ENCODE measurements around the gene TEX22.

TEX22 gene

DNA sequence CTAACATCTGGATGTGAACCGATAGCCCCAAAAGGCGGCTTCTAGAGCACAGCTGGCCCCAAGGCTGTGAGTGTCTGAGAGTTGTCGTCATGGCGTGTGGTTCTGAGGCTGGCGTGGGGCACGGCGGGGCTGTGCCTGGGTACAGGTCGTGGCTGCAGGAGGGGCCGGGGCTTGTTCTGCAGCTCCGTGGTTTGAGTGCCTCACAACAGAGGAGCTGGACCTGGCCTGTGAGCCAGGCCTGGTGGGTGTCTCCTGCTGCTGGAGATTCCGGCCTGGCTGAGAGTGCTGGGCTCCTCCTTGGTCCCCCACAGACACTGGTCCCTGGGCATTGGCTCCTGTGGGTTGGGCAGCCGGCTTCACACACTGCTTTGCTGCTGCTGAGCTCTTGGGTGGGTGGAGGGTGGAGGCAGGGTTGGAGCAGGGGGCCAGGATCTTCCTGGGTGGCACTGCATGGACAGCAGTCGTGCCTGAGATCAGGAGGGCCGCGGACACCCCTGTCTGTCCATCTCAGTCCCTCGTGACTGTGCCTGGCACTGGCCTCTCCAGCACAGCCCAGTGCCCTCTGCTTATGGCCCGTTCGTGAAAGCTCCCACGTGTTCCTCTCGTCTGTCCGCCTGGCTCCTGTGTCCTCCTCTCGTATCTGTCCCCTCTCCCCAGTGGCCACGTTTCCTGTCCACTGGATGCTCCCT is 31.8 kb upstream of the TEX22 start:
- no peak for DNase-seq (ENCODE audit: low read depth, low spot score)

DNA sequence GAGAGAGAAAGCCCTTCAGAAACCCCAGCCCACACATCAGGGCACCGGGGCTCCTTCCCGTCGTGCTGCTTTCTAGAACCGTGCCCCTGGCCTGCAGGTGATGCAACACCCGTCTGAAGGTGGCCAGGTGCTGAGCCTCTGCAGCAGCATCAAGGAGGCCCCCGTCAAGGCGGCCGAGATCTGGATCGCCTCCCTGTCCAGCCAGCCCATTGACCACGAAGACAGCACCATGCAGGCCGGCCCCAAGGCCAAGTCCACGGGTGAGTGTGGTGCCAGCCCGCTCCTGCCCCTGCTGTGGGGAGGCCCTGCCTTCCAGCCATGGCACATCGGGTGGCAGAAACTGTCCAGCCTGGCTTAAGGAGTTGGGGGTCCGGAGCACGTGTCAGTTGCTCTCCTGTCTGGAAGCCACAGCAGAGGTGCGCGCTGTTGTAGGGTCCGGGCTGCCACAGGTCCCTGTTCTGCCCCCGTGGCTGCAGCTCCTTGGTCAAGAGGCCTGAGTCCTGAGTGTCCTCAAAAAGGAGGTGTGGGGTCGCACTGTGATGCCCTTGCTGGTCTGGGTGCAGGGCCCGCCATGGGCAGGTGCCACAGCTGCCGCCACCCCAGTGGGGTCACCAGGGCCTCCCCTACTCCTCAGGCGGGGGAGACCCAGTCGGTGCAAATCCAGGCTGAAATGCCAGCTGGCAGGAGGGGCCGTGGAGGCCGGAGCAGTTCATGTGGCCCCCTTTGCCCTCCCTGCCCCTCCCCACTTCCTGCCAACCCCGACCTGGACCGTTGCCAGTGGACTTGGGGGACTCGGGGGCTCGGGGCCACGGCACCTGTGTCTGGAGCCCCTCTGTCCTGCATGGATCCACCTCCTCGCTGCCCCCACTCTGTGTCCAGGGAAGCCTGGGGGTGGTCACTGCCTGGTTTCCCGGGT is 31.0 kb upstream of the TEX22 start:
- no peak for DNase-seq (ENCODE audit: low read depth, low spot score)

DNA sequence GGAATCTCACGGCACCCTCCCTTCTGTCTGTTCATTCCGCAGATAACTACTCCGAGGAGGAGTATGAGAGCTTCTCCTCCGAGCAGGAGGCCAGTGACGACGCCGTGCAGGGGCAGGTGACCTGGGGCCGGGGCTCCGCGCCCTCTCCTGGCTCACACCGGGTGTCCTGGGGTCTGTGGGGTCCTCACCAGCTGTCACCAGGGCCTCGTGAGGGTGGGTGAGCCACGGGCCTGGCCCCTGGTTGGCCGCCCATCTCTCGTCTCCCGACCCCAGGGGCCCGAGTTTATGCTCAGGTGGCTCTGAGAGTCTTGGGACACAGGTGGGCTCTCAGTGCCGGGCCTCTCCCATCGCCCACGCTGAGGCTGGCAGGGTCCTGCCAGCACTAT is 30.3 kb upstream of the TEX22 start:
- no peak for DNase-seq (ENCODE audit: low read depth, low spot score)

DNA sequence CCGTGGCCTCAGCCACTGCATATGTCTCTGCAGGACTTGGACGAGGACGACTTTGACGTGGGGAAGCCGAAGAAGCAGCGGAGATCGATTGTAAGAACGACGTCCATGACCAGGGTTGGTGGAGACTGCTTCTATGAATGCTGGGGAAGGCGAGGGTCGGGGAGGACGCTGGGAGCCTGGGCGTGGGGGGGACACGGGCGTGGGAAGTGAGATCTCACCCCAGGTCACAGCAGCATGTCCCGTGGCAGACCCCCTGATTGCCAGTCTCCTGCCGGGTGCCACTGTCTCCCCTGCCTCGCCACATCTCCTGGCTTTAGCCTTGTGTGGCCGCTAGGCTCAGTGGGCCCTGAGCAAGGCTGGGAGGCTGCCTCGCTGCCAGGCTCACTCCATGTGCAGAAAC is 29.9 kb upstream of the TEX22 start:
- no peak for DNase-seq (ENCODE audit: low read depth, low spot score)

DNA sequence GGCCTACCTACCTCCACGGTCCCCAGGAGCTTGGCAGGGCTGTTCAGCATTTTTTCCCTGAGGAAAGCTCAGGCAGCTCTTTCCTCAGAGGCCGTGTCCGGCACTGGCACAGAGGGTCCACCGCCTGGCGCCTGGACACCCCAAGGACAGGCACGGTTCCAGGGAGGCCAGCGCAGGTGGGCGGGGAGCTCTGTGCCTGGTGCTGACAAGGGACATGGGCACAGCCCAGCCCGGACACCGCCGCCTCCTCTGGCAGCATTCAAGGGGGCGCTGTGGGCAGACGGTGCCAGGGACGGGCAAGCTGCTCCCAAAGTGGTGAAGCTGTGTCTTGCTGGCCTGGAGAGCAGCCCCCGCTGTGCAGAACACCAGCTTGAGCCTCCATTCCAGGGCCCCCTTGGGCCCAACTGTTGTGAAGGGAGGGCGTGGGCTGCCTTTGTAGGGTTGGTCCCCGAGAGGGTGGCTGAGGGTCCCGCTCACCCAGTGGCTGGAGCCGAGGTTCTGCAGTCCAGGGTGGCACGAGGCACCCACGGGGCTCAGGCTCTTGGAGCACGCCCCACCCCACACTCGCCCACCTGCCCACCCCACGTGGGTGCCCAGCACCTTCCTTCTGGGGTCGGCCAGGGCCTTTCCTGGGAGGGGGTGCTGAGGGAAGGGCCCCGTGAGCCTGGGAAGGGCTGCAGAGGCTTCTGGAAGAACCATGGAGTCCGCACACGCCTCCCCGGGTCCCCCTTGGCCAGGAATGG is 29.3 kb upstream of the TEX22 start:
- DNase-seq (ENCODE audit: low read depth, low spot score) = no peak

DNA sequence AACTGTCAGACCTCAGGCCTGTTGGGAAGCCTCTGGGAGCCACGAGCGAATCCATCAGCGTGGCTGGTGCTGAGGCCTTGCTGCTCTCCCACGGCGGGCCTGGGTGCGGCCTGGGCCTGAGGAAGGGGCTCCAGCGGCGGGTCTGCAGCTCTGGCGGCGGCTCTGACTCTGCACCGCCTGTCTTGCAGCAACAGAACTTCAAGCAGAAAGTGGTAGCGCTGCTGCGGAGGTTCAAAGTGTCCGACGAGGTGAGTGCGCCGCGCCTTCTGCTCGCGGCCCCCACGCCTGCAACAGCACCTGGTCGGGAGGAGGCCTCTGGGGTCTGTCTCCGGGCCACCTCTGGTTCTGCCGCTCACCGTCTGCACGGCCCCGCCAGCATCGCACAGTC is 28.7 kb upstream of the TEX22 start:
- DNase-seq (ENCODE audit: low read depth, low spot score) = no peak

DNA sequence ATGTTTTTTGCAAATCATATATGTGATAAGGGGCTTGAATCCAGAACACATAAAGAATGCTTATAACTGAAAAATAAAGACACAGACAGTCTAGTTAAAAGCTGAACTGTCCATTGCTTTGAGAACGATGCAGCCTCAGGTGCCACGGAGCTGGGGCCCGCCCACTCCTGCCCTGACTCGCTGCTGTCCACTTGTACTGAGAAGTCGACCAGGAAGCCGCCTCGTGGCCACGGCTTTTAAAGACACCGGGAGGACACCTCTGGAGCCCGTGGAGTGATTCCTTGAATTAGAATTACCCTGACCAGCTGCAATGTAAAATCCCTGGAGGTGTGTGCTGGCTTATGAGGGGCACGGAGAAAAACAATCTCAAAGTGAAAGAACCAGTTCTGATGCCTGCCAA is 23.9 kb upstream of the TEX22 start:
- DNase-seq (ENCODE audit: low read depth, low spot score) = no peak

DNA sequence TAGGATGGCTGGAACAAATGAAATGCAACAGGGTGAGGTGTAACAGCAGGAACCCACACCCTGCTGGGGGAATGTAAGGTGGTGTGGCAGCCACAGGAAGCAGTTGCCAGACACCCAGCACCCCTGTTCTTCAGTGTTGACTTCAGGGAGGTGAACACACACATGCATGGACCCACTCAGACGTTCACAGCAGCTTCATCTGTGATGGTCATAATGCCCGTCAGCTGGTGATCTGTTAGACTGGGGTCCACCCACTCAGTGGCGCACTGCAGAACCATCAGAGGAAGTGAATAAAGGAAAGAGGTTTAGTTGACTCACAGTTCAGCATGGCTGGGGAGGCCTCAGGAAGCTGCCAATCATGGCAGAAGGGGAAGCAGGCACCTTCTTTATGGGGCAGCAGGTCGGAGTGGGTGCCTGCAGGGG is 22.7 kb upstream of the TEX22 start:
- DNase-seq (ENCODE audit: low read depth, low spot score) = no peak

DNA sequence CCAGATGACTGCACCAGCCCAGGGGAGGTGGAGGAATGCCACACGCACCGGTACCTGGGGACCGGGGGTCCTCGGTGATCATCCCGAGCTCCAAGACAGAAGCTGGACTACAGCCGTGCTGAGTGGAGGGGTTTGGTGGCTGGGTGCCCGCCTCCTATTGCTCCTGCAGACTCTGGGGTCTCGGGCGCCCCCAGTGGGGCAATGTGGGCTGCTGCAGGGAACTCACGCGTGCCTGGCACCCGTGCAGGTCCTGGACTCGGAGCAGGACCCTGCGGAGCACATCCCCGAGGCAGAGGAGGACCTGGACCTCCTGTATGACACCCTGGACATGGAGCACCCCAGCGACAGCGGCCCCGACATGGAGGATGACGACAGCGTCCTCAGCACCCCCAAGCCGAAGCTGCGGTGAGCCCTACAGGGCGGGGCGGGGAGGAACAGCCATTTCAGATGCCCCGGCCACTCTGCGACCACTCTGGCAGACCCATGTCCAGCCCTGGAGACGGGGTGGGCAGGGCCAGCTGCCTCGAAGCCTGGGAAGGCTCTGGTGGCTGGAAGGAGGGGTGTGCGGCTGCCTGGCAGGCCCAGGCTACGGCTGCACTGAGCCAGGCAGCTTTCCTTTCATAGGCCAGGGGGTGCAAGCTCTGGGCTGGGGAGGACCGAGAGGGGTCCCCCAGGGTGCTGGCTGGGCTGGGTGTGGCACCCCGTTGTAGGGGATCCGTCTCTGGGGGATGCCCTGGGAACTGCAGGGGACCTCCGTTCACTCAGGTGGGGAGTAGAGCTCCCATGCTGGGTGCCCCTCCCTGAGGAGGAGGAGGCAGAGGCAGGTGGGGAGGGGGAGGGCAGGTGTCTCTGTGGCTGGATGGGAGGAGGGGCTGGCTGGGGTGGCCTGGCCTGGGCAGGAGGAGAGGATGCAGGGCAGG is 21.6 kb upstream of the TEX22 start:
- DNase-seq (ENCODE audit: low read depth, low spot score) = no peak

DNA sequence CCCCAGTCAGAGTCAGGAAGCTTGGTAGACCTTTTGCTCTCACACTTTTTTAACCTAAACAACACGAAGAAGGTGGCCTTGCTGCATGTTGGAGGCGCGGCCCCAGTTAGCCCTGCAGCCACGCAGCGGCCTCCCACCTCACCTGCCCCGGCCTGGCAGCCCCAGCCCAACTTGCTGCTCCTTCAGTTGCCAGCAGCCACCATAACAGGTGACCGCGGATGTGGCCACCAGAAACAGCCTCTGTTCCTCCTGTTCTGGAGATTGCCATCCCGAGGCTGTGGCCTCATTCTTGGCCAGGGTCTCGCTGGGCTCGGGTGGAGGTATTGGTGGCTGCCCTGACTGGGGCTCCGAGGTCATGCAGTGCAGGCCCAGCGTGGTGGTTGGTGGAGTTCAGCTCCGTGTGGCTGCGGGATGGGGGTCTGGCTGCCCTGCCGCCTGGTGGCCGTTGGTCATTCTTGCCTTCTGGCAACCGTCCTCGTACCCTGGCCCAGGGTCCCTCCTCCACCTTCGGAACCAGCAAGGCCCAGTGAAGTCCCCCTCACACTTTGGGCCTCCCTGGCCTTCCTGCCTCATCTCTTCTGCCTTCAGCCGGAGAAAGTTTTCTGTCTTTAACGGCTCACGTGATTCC is 20.7 kb upstream of the TEX22 start:
- DNase-seq (ENCODE audit: low read depth, low spot score) = no peak

DNA sequence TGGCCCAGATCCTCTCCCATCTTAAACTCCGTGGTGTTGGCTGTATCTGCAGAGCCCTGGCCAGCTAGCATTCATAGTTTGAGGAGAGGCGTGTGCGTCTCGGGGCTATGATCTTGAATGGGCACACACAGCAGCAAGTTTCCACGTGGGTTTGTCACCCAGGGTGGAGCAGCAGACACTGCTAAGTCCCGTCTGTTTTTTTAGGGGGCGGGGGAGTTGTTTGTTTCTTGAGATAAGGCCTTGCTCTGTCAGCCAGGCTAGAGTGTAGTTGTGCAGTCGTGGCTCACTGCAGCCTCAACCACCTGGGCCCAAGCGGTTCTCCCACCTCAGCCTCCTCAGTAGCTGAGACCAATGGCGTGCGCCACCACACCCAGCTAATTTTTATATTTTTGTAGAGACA is 20.1 kb upstream of the TEX22 start:
- DNase-seq (ENCODE audit: low read depth, low spot score) = no peak

DNA sequence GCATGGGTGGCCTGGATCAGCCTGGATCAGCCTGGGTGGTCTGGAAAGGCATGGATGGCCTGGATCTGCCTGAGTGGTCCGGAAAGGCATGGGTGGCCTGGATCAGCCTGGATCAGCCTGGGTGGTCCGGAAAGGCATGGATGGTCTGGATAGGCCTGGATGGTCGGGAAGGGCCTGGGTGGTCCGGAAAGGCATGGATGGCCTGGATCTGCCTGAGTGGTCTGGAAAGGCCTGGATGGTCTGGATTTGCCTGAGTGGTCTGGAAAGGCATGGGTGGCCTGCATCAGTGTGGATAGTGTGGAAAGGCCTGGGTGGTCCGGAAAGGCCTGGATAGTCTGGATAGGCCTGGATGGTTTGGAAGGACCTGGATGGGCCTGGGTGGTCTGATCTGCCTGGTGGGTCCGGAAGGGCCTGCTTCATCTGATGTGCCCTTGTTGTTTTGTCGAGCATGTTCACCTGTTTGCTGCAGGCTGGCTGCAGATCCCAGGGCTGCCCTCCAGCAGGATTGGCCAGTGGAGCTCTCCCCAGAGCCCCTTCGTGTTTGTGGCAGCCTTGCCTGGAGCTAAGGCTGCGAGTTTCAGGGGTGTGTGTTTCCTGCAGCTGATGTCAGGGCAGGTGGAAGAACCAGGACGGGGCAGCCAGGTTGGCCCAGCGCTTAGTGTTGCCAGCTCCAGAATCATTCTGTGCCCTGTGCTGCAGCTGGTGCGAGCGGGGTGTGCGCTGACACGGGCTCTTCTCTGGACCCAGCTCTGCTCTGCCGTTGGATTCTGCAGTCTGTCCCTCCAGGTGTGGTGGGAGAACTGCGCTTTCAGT is 19.3 kb upstream of the TEX22 start:
- DNase-seq (ENCODE audit: low read depth, low spot score) = no peak

DNA sequence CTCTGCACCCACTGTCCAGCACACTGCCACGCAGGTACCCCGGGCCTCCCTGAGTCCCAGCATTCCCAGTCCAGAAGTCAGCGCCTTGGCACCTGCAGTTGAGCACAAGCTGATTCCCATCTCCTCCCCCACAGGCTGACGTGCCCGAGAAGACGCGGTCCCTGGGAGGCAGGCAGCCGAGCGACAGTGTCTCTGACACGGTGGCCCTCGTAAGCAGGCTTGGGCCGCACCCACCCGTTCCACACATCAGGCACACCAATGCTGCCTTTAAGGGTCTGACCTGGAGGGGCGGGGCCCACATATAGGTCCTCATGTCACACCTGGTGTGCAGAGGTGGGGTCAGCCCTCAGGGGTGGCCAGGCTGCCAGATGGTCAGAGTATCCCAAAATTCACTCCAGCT is 18.4 kb upstream of the TEX22 start:
- no peak for DNase-seq (ENCODE audit: low read depth, low spot score)

DNA sequence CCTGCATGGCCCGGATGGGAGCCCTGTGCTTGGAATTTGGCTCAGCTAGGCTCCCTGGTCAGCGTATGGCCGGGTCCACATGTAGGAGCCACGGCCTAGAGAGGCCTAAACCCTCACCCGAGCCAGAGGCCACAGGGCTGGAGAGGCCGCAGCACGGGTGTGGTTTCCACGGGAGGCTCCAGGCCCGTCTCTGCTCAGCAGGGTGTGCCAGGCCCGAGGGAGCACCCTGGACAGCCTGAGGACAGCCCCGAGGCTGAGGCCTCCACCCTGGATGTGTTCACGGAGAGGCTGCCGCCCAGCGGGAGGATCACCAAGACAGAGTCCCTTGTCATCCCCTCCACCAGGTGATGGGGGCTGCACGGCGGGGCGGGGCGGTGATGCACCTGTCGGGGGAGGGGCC is 17.6 kb upstream of the TEX22 start:
- DNase-seq (ENCODE audit: low read depth, low spot score) = no peak

DNA sequence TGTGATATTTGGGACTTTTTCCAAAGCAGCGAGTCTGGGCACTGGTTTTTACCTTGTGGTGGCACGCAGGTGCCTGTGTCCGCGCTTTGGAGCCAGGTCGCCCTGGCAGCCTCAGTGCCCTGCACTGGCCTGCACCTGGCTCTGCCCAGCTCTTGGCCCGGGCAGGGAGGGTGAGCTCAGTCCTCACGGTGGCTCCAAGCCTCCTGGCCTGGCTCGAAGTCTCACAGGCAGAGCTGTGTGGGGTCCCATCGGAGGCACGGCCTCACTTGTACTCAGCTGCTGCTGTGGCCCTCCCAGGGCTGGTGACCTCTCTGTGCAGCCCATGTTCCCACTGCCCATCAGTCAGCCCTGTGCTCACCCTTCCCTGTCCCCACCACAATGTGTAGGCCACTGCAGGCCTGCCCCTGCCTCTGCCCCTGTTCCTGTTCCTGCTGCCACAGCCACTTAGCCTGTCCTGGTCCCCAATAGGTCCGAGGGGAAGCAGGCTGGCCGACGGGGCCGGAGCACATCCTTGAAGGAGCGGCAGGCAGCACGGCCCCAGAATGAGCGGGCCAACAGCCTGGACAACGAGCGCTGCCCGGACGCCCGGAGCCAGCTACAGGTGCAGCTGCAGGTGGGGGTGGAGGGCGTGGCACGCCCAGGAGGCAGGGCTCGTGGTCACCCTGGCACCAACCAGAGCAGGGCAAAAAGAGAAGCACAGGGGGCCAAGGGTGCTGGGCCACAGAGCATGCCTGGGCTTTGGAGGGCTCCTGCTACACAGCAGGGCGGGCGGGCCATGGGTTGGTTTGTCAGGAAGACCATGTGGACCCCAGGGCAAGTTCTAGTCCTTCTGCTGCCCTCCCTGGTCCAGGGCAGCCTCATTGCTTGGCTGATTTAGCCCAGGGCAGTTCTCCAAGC is 16.6 kb upstream of the TEX22 start:
- DNase-seq (ENCODE audit: low read depth, low spot score) = no peak

DNA sequence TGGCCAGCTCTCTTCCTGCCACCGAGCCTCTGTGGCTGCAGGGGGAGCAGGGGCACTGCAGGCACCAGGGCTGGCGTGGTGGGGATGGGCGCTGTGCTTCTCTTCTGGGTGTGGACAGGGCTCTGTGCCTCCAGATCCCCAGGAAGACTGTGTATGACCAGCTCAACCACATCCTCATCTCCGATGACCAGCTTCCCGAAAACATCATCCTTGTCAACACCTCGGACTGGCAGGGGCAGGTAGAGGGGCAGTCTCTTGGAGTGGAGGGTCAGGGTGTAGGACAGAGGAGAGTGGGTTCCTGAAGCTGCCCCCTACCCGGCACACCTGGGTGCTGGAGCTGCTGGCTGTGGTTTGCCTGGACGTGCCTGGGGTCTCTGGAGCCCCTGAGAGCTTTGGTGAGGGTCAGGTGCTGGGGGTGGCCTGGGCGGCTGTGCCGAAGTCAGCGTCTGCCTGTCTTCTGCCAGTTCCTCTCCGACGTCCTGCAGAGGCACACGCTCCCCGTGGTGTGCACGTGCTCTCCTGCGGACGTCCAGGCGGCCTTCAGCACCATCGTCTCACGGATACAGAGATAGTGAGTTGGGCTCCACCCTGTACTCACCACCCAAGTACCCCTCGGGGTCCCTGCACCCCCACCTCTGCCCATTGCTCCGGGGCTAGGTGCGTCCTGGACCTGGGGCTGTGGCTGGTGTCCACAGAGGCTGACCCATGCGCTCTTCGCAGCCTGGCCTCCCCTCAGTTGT is 15.8 kb upstream of the TEX22 start:
- DNase-seq (ENCODE audit: low read depth, low spot score) = no peak

DNA sequence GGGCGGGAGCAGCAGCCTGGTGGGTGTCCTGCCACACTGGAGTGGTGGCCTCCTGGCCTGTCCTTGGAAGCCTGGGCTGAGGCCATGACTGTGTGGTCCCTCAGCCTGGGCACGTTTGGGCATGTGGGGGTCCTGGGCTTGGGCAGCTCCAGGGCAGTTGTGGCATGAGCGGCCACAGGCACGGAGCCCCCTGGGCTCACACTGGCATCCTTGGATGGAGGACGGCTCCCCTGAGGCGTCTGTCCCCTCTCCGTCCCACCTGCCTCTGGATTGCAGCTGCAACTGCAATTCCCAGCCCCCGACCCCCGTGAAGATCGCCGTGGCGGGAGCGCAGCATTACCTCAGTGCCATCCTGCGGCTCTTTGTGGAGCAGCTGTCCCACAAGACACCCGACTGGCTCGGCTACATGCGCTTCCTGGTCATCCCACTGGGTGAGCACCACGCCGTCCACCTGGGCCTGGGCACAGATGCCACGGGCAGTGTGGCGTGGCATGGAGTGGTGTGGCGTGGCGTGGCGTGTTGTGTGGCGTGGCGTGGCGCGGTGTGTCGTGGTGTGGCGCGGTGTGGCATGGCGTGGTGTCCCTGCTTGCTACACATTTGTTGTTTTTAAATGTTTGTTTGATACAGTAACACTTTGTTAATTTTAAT is 15.1 kb upstream of the TEX22 start:
- no peak for DNase-seq (ENCODE audit: low read depth, low spot score)

DNA sequence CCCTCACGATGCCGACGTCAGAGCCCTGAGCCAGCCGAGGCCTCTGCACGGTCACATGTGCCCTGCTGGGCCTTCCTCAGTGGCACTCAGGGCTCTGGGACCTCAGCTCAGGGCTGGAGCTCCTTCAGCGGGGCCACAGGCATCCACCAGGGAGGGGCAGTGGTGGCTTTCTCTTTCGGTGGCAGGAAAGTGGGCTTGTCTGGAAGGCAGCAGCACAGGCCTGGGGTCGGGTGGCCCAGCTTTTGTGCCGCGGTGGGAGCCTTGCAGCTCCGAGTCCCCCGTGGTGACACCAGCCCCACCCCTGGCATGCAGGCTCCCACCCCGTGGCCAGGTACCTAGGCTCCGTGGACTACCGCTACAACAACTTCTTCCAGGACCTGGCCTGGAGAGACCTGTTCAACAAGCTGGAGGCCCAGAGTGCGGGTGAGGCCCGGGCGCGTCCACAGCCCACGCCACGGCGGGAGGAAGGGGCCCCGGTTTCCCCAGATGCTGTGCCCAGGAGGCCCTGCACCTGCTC is 14.2 kb upstream of the TEX22 start:
- no peak for DNase-seq (ENCODE audit: low read depth, low spot score)
